CD4-positive, CD25-positive, alpha-beta regulatory T cell (primary cell): ENCODE measurements around the gene USH1G. TPM values are rescaled to one million over a fixed set of nuclear protein-coding genes. Genes with fewer than 3 reads are reported as not detected.

Experiments used
- ATAC-seq, 2 donors: fragments of 150-1000 bp; cut with Tn5 transposase; one replicate each; pipeline ENCODE4 v1.10.0; 2021; ENCODE audit warnings: low read depth in 2 of 2, moderate number of reproducible peaks in 2 of 2, moderate library complexity in 1 of 2
- DNase-seq, 3 donors: peaks; one replicate each; pipeline versions ENCODE4 v3.0.0 to v3.0.0-alpha.2; 2012 to 2022; ENCODE audit warnings: mixed read lengths in 1 of 3
- H3K27ac ChIP-seq: one replicate; pipeline ENCODE4 v1.7.0; 2013; ENCODE audit warnings: mild to moderate bottlenecking, low read length; ENCODE audit not compliant: insufficient read depth, poor library complexity, severe bottlenecking
- H3K27me3 ChIP-seq: one replicate; pipeline ENCODE4 v1.7.0; 2013; ENCODE audit warnings: low read length; ENCODE audit not compliant: control insufficient read depth, insufficient read depth
- H3K36me3 ChIP-seq: one replicate; pipeline ENCODE4 v1.7.0; 2013; ENCODE audit warnings: mild to moderate bottlenecking, low read length, moderate library complexity; ENCODE audit not compliant: control insufficient read depth, insufficient read depth
- H3K4me1 ChIP-seq: 2 replicates; pipeline ENCODE4 v1.7.0; 2013; ENCODE audit warnings: mild to moderate bottlenecking, low read length; ENCODE audit not compliant: insufficient read depth, control insufficient read depth, poor library complexity, severe bottlenecking
- H3K4me3 ChIP-seq: one replicate; pipeline ENCODE4 v1.7.0; 2013; ENCODE audit warnings: low read depth, mild to moderate bottlenecking, low read length, moderate library complexity
- H3K9me3 ChIP-seq, 2 experiments: 1 replicate in 1 of 2; 2 replicates in 1 of 2; pipeline ENCODE4 v1.7.0; 2013; ENCODE audit warnings: low read length in 2 of 2, mild to moderate bottlenecking in 1 of 2, moderate library complexity in 1 of 2; ENCODE audit not compliant: control insufficient read depth in 2 of 2
- H3K27ac Mint-ChIP-seq, 3 donors: one replicate each; pipeline ENCODE4 v1.8.0; 2020 to 2022; ENCODE audit warnings: mild to moderate bottlenecking in 3 of 3, mixed read lengths in 3 of 3, moderate library complexity in 2 of 3
- H3K27me3 Mint-ChIP-seq: one replicate; pipeline ENCODE4 v1.8.0; 2022; ENCODE audit warnings: mild to moderate bottlenecking, mixed read lengths
- H3K36me3 Mint-ChIP-seq: one replicate; pipeline ENCODE4 v1.8.0; 2020; ENCODE audit warnings: mixed read lengths
- H3K4me1 Mint-ChIP-seq, 4 donors: one replicate each; pipeline ENCODE4 v1.8.0; 2020 to 2022; ENCODE audit warnings: mixed read lengths in 4 of 4, mild to moderate bottlenecking in 1 of 4
- H3K4me3 Mint-ChIP-seq, 4 donors: one replicate each; pipeline ENCODE4 v1.8.0; 2020 to 2022; ENCODE audit warnings: mild to moderate bottlenecking in 4 of 4, mixed read lengths in 4 of 4, moderate library complexity in 3 of 4
- H3K9me3 Mint-ChIP-seq, 7 donors: one replicate each; pipeline ENCODE4 v1.8.0; 2020 to 2022; ENCODE audit warnings: mixed read lengths in 7 of 7, mild to moderate bottlenecking in 3 of 7, moderate library complexity in 2 of 7
- polyA plus RNA-seq, 4 donors: library from polyadenylated mRNA; unstranded; fragments of 300-500 nt; fragmentation: Illumina TruSeq; gene quantifications; one replicate each; pipeline ENCODE4 v1.2.3, GENCODE V29; 2021
- total RNA-seq: library from RNA; stranded (reverse); gene quantifications from one replicate; pipeline ENCODE4 v1.2.3, GENCODE V29; 2022

USH1G gene
- total and polyA plus RNA-seq, 5 donors from 2014 or later, result not detected

DNA sequence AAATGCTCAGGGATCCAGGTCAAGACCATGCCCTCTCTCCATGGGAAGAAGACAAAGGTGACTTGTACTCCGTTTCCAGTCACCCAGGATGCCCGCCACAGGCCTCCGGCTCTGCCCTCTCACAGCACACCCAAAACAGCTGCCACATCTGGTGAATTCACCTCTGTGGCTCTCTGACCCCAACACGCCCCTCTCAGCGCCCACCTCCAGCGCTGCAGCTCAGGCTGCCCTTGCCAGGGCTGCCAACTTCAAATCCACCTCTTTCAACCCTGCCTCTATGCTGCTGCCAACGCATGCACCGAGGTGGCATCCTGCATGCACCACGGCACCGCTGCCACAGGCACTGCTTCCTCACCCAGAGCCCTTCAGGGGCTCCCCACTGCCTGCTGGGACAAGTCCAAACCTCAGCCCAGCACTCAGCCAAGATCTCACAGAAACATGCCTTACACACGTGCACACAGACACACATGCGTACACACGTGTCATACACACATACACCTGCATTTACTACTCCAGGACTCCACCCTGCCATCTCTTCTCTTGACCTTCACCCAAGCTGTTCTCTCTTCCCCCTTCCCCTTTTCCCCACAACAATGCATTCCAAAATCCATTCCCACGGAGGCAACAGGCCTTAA, 42.0 kb upstream of the USH1G start:
- H3K36me3 ChIP-seq, result no peaks in the 10 kb centered on the region
- Mint-ChIP-seq H3K27me3 (no peaks in the 10 kb centered on the region), H3K36me3 (no peaks in the 10 kb centered on the region), H3K27ac (peak overlapping the region in 2 of 3 donors; percentile 52 to 85), H3K4me1 (peaks cover 0 to 8% (median 3%) of the 10 kb centered on the region in 4 donors), H3K9me3 (no peaks in the 10 kb centered on the region), H3K4me3 (no peak overlapping the region)
- no peaks in the 10 kb centered on the region for H3K9me3 ChIP-seq
- DNase-seq (no peak), ATAC-seq (no peak)
- peaks cover 5% of the 10 kb centered on the region for H3K4me1 ChIP-seq
- no peak overlapping the region for H3K4me3 ChIP-seq
- no peak overlapping the region for H3K27ac ChIP-seq
- H3K27me3 ChIP-seq, result no peaks in the 10 kb centered on the region

- H3K9me3 ChIP-seq, result no peaks in the 10 kb centered on the region
- ATAC-seq (no peak), DNase-seq (no peak)
- H3K27ac ChIP-seq, result no peak overlapping the region
- H3K36me3 ChIP-seq, result no peaks in the 10 kb centered on the region
- no peaks in the 10 kb centered on the region for H3K27me3 ChIP-seq
- Mint-ChIP-seq H3K4me3 (no peak overlapping the region), H3K27ac (no peak overlapping the region), H3K9me3 (no peaks in the 10 kb centered on the region), H3K27me3 (no peaks in the 10 kb centered on the region), H3K4me1 (peaks cover 0 to 8% (median 3%) of the 10 kb centered on the region in 4 donors), H3K36me3 (no peaks in the 10 kb centered on the region)
- H3K4me3 ChIP-seq, result no peak overlapping the region
- peaks cover 5% of the 10 kb centered on the region for H3K4me1 ChIP-seq
These were observed 41.2 kb upstream of the USH1G start for GRCh38 chr17:74964246-74964761.

- DNase-seq (no peak), ATAC-seq (no peak)
- Mint-ChIP-seq H3K27ac (peak overlapping the region in 1 of 3 donors; percentile 82), H3K4me1 (peaks cover 0 to 8% (median 3%) of the 10 kb centered on the region in 4 donors), H3K27me3 (no peaks in the 10 kb centered on the region), H3K9me3 (no peaks in the 10 kb centered on the region), H3K4me3 (no peak overlapping the region), H3K36me3 (no peaks in the 10 kb centered on the region)
- no peaks in the 10 kb centered on the region for H3K9me3 ChIP-seq
- no peaks in the 10 kb centered on the region for H3K36me3 ChIP-seq
- no peak overlapping the region for H3K4me3 ChIP-seq
- peaks cover 5% of the 10 kb centered on the region for H3K4me1 ChIP-seq
- no peak overlapping the region for H3K27ac ChIP-seq
- no peaks in the 10 kb centered on the region for H3K27me3 ChIP-seq
These were observed 40.6 kb upstream of the USH1G start for GRCh38 chr17:74963656-74964055.

GRCh38 chr17:74962622-74963394, 39.8 kb upstream of the USH1G start:
- Histone ChIP-seq H3K27ac (no peak overlapping the region), H3K27me3 (no peaks in the 10 kb centered on the region), H3K4me1 (peaks cover 5% of the 10 kb centered on the region), H3K9me3 (no peaks in the 10 kb centered on the region), H3K4me3 (no peak overlapping the region), H3K36me3 (no peaks in the 10 kb centered on the region)
- DNase-seq, result no peak
- Mint-ChIP-seq H3K27me3 (no peaks in the 10 kb centered on the region), H3K4me1 (peaks cover 0 to 8% (median 3%) of the 10 kb centered on the region in 4 donors), H3K9me3 (no peaks in the 10 kb centered on the region), H3K4me3 (no peak overlapping the region), H3K36me3 (no peaks in the 10 kb centered on the region), H3K27ac (no peak overlapping the region)
- no peak for ATAC-seq

GRCh38 chr17:74961657-74962350, 38.7 kb upstream of the USH1G start:
- Mint-ChIP-seq H3K27ac (peak overlapping the region in 2 of 3 donors; percentile 63 to 71), H3K4me3 (peak overlapping the region in 1 of 4 donors; percentile 51), H3K9me3 (no peaks in the 10 kb centered on the region), H3K36me3 (no peaks in the 10 kb centered on the region), H3K27me3 (no peaks in the 10 kb centered on the region), H3K4me1 (peaks cover 0 to 8% (median 3%) of the 10 kb centered on the region in 4 donors)
- Histone ChIP-seq H3K4me1 (peaks cover 5% of the 10 kb centered on the region), H3K27ac (no peak overlapping the region), H3K36me3 (no peaks in the 10 kb centered on the region), H3K9me3 (no peaks in the 10 kb centered on the region), H3K4me3 (no peak overlapping the region), H3K27me3 (no peaks in the 10 kb centered on the region)
- ATAC-seq (peak; percentile 59 to 70), DNase-seq (peak; percentile 70 to 84 (median 78))

DNA sequence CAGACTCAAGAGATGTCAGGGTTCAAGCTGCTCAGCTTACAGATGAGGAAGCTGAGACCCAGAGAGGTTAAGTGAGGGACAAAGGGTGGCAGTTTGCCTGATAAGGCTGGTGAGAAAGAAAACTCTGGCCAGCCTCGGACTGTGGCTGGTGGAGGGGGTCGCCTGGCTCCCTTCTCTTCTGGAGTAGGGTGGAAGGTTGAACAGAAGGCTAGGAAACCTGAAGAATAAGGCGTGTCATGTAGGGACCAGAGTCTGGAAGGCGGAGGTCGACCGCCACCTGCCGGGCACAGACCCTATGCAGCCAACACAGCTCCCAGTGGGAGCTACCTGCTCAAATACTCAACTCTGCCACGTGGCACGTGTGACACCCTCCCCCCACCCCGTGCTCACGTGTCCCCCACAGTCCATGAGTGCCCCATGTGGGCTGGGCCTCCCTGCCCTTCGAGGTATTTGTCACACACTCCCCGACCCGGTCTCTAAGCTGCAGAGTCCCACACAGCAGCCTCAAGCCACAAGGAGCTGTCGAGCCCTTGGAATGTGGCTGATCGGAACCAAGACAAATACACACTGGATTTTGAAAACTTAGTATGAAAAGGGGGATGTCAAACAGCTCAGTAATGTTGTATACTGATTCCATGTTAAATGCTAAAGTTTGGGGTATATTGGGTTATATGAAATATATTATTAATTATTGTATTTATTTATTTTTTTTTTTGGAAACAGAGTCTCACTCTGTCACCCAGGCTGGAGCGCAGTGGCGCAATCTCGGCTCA, 37.7 kb upstream of the USH1G start:
- H3K4me3 ChIP-seq, result no peak overlapping the region
- H3K27ac ChIP-seq, result no peak overlapping the region
- peak in 1 of 2 donors; percentile 48 for ATAC-seq
- DNase-seq, result peak in 2 of 3 donors; percentile 28 to 62
- Mint-ChIP-seq H3K4me3 (no peak overlapping the region), H3K4me1 (peaks cover 0 to 8% (median 3%) of the 10 kb centered on the region in 4 donors), H3K9me3 (no peaks in the 10 kb centered on the region), H3K27ac (no peak overlapping the region), H3K36me3 (no peaks in the 10 kb centered on the region), H3K27me3 (no peaks in the 10 kb centered on the region)
- H3K4me1 ChIP-seq, result peaks cover 5% of the 10 kb centered on the region
- no peaks in the 10 kb centered on the region for H3K27me3 ChIP-seq
- H3K36me3 ChIP-seq, result no peaks in the 10 kb centered on the region
- no peaks in the 10 kb centered on the region for H3K9me3 ChIP-seq

- DNase-seq, result no peak
- H3K27ac Mint-ChIP-seq, result no peak overlapping the region
These were observed 36.9 kb upstream of the USH1G start for GRCh38 chr17:74959826-74960515.

More at GRCh38 chr17:74959826-74960515, 36.9 kb upstream of the USH1G start:
- H3K4me1 ChIP-seq, result peaks cover 5% of the 10 kb centered on the region
- no peak overlapping the region for H3K27ac ChIP-seq
- Mint-ChIP-seq H3K9me3 (no peaks in the 10 kb centered on the region), H3K36me3 (no peaks in the 10 kb centered on the region), H3K4me1 (peaks cover 0 to 6% (median 3%) of the 10 kb centered on the region in 4 donors), H3K4me3 (no peak overlapping the region), H3K27me3 (peaks cover 4% of the 10 kb centered on the region)
- no peaks in the 10 kb centered on the region for H3K9me3 ChIP-seq
- H3K27me3 ChIP-seq, result no peaks in the 10 kb centered on the region
- ATAC-seq, result no peak
- H3K4me3 ChIP-seq, result no peak overlapping the region
- no peaks in the 10 kb centered on the region for H3K36me3 ChIP-seq
